ENCODE results near the gene NCBP1. TPM values are rescaled to one million over a fixed set of nuclear protein-coding genes. Genes with fewer than 3 reads are reported as not detected.

Gene NCBP1
- 33.6 and 37.3 TPM in 2 replicates for total RNA-seq

DNA sequence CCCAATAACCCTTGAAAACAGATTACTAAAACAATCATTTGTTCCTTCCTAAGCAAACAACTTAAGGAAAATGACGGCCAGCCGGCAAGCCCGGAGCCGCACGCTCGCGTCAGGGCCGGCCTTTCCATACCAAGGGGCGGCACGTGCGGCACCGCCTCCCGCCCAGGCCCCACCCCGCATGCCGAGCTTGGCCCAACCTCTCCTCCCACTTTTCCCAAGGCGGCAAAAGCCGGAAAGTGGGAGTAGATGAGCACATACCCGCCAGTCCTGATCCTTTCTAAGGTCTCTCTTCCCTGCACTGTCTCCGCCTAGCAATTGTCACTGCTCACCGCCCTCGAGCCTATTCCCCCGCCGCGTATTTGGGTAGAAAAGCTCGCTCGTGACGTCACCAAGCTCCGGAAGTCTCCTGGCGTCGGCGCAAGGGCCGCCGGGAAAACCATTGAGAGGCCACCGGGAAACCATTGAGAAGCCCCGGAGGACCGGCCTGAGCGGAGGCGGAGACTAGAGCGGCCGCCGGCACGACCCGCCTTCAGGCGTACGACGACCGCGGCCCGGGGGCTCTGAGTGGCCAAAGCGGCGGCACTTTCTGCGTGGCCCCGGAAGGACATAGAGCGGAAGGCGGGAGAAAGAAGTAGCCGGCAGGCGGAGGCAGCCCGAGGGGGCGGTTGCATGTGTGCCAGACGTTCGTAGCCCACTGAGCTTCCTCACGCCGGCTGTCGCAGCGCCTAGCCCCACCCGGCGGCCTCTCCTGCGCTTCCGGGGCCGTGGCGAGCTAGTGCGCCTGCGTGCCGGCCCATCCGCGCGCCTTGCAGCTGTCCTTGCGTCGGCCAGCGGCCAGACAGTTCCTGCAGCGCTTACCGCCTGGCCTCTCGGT, at the start of gene NCBP1, which contains the start of gene TSTD2:
Gene NCBP1, plus strand, starts transcription at position 837 of the 874 bp plus-strand sequence. CDS start 61 bp downstream, outside the sequence.
Gene TSTD2, minus strand, starts transcription at position 384 of the 874 bp plus-strand sequence. CDS start 5,806 bp downstream, outside the sequence.

GRCh38 chr9:97696803-97697601, 63.4 kb downstream of the NCBP1 start, which contains the start of gene XPA:
TSS of gene XPA (minus strand) at chr9:97697340. CDS start at chr9:97697292, 48 bp downstream.

Other genes with a start within 250 kb of the NCBP1 start
- 7.2 and 8.0 TPM in 2 replicates for gene TDRD7, start 221.7 kb upstream of the NCBP1 start, total RNA-seq
- gene TMOD1, start 132.2 kb upstream of the NCBP1 start, total RNA-seq: 0.57 and 0.74 TPM in 2 replicates
- 15.8 and 17.6 TPM in 2 replicates for gene TSTD2, start 453 bp upstream of the NCBP1 start, total RNA-seq
- 6.6 and 7.5 TPM in 2 replicates for gene XPA, start 63.5 kb downstream of the NCBP1 start, total RNA-seq
- gene FOXE1, start 219.4 kb downstream of the NCBP1 start, total RNA-seq: not detected in 2 replicates

All from smooth muscle cell of bladder (primary cell).